Measurements from ENCODE around the gene EPB41L4B.
"Not testable (repeated sequence)": the region's sequence is repeated elsewhere in the genome, so short reads cannot be mapped to it uniquely, and the experiment has no call there.

The EPB41L4B gene

GRCh38 chr9:109139851-109140250 lies 181.0 kb downstream of the EPB41L4B start:
- Histone ChIP-seq H3K36me3 (ENCODE audit: control insufficient read depth, insufficient read depth, low read length) (no peaks in the 10 kb centered on the region), H3K4me3 (ENCODE audit: low read depth, low read length) (no peak overlapping the region), H3K4me1 (ENCODE audit: control insufficient read depth, insufficient read depth, low read length) (no peaks in the 10 kb centered on the region), H3K27me3 (ENCODE audit: control insufficient read depth, insufficient read depth, low read length) (no peaks in the 10 kb centered on the region), H3K9ac (ENCODE audit: low read depth, low read length) (no peak overlapping the region), H3K9me3 (ENCODE audit: control insufficient read depth, insufficient read depth, low read length) (no peaks in the 10 kb centered on the region)

- Histone ChIP-seq H3K9ac (ENCODE audit: low read depth, low read length) (no peak overlapping the region), H3K4me1 (ENCODE audit: control insufficient read depth, insufficient read depth, low read length) (no peaks in the 10 kb centered on the region), H3K27me3 (ENCODE audit: control insufficient read depth, insufficient read depth, low read length) (no peaks in the 10 kb centered on the region), H3K36me3 (ENCODE audit: control insufficient read depth, insufficient read depth, low read length) (no peaks in the 10 kb centered on the region), H3K9me3 (ENCODE audit: control insufficient read depth, insufficient read depth, low read length) (no peaks in the 10 kb centered on the region), H3K4me3 (ENCODE audit: low read depth, low read length) (no peak overlapping the region)
Observed at GRCh38 chr9:109138421-109138820, 182.4 kb downstream of the EPB41L4B start.

GRCh38 chr9:109134167-109134578 lies 186.7 kb downstream of the EPB41L4B start:
- H3K36me3 ChIP-seq (ENCODE audit: control insufficient read depth, insufficient read depth, low read length), result no peaks in the 10 kb centered on the region
- H3K9ac ChIP-seq (ENCODE audit: low read depth, low read length), result no peak overlapping the region
- H3K9me3 ChIP-seq (ENCODE audit: control insufficient read depth, insufficient read depth, low read length), result no peaks in the 10 kb centered on the region
- H3K27me3 ChIP-seq (ENCODE audit: control insufficient read depth, insufficient read depth, low read length), result no peaks in the 10 kb centered on the region
- H3K4me3 ChIP-seq (ENCODE audit: low read depth, low read length), result no peak overlapping the region
- H3K4me1 ChIP-seq (ENCODE audit: control insufficient read depth, insufficient read depth, low read length), result no peaks in the 10 kb centered on the region

- H3K36me3 ChIP-seq (ENCODE audit: control insufficient read depth, insufficient read depth, low read length), result no peaks in the 10 kb centered on the region
- H3K4me1 ChIP-seq (ENCODE audit: control insufficient read depth, insufficient read depth, low read length), result no peaks in the 10 kb centered on the region
- H3K9me3 ChIP-seq (ENCODE audit: control insufficient read depth, insufficient read depth, low read length), result no peaks in the 10 kb centered on the region
- H3K27me3 ChIP-seq (ENCODE audit: control insufficient read depth, insufficient read depth, low read length), result no peaks in the 10 kb centered on the region
- no peak overlapping the region for H3K9ac ChIP-seq (ENCODE audit: low read depth, low read length)
- H3K4me3 ChIP-seq (ENCODE audit: low read depth, low read length), result no peak overlapping the region
Observed at GRCh38 chr9:109133533-109133932, 187.3 kb downstream of the EPB41L4B start.

- no peak overlapping the region for H3K4me3 ChIP-seq (ENCODE audit: low read depth, low read length)
- no peaks in the 10 kb centered on the region for H3K27me3 ChIP-seq (ENCODE audit: control insufficient read depth, insufficient read depth, low read length)
- H3K9ac ChIP-seq (ENCODE audit: low read depth, low read length), result no peak overlapping the region
- H3K9me3 ChIP-seq (ENCODE audit: control insufficient read depth, insufficient read depth, low read length), result no peaks in the 10 kb centered on the region
- H3K36me3 ChIP-seq (ENCODE audit: control insufficient read depth, insufficient read depth, low read length), result no peaks in the 10 kb centered on the region
- no peaks in the 10 kb centered on the region for H3K4me1 ChIP-seq (ENCODE audit: control insufficient read depth, insufficient read depth, low read length)
Observed at GRCh38 chr9:109132567-109133021, 188.3 kb downstream of the EPB41L4B start.

- Histone ChIP-seq H3K4me1 (ENCODE audit: control insufficient read depth, insufficient read depth, low read length) (no peaks in the 10 kb centered on the region), H3K36me3 (ENCODE audit: control insufficient read depth, insufficient read depth, low read length) (no peaks in the 10 kb centered on the region), H3K27me3 (ENCODE audit: control insufficient read depth, insufficient read depth, low read length) (no peaks in the 10 kb centered on the region), H3K9ac (ENCODE audit: low read depth, low read length) (no peak overlapping the region), H3K4me3 (ENCODE audit: low read depth, low read length) (no peak overlapping the region), H3K9me3 (ENCODE audit: control insufficient read depth, insufficient read depth, low read length) (no peaks in the 10 kb centered on the region)
Observed at GRCh38 chr9:109129470-109130197, 191.2 kb downstream of the EPB41L4B start.

GRCh38 chr9:109126671-109127070 lies 194.2 kb downstream of the EPB41L4B start:
- H3K4me1 ChIP-seq (ENCODE audit: control insufficient read depth, insufficient read depth, low read length); H3K9ac ChIP-seq (ENCODE audit: low read depth, low read length); H3K9me3 ChIP-seq (ENCODE audit: control insufficient read depth, insufficient read depth, low read length); H3K27me3 ChIP-seq (ENCODE audit: control insufficient read depth, insufficient read depth, low read length); H3K36me3 ChIP-seq (ENCODE audit: control insufficient read depth, insufficient read depth, low read length); H3K4me3 ChIP-seq (ENCODE audit: low read depth, low read length): not testable (repeated sequence)

GRCh38 chr9:109124121-109124520 lies 196.7 kb downstream of the EPB41L4B start:
- H3K4me1 ChIP-seq (ENCODE audit: control insufficient read depth, insufficient read depth, low read length), result peaks cover 12% of the 10 kb centered on the region
- no peak overlapping the region for H3K4me3 ChIP-seq (ENCODE audit: low read depth, low read length)
- no peak overlapping the region for H3K9ac ChIP-seq (ENCODE audit: low read depth, low read length)

GRCh38 chr9:109122726-109123621 lies 197.9 kb downstream of the EPB41L4B start:
- Histone ChIP-seq H3K27me3 (ENCODE audit: control insufficient read depth, insufficient read depth, low read length) (no peaks in the 10 kb centered on the region), H3K9me3 (ENCODE audit: control insufficient read depth, insufficient read depth, low read length) (no peaks in the 10 kb centered on the region), H3K4me1 (ENCODE audit: control insufficient read depth, insufficient read depth, low read length) (peaks cover 12% of the 10 kb centered on the region), H3K4me3 (ENCODE audit: low read depth, low read length) (no peak overlapping the region), H3K36me3 (ENCODE audit: control insufficient read depth, insufficient read depth, low read length) (no peaks in the 10 kb centered on the region), H3K9ac (ENCODE audit: low read depth, low read length) (no peak overlapping the region)

More at GRCh38 chr9:109124121-109124520, 196.7 kb downstream of the EPB41L4B start:
- Histone ChIP-seq H3K36me3 (ENCODE audit: control insufficient read depth, insufficient read depth, low read length) (no peaks in the 10 kb centered on the region), H3K9me3 (ENCODE audit: control insufficient read depth, insufficient read depth, low read length) (no peaks in the 10 kb centered on the region), H3K27me3 (ENCODE audit: control insufficient read depth, insufficient read depth, low read length) (no peaks in the 10 kb centered on the region)
